Endothelial cell of hepatic sinusoid (primary cell): ENCODE data around the gene RTEL1.
"Not testable (repeated sequence)": the region's sequence is repeated elsewhere in the genome, so short reads cannot be mapped to it uniquely, and the experiment has no call there.

Experiments used
- in situ Hi-C: cut with HindIII; loops from 2 replicates; pipeline ENCODE4 v1.10.0; 2017; ENCODE audit warnings: low sequenced_read_pairs

The RTEL1 gene

GRCh38 chr20:63645218-63645617 is 12.9 kb upstream of the RTEL1 start:
- in situ Hi-C loops = no loop called here

DNA sequence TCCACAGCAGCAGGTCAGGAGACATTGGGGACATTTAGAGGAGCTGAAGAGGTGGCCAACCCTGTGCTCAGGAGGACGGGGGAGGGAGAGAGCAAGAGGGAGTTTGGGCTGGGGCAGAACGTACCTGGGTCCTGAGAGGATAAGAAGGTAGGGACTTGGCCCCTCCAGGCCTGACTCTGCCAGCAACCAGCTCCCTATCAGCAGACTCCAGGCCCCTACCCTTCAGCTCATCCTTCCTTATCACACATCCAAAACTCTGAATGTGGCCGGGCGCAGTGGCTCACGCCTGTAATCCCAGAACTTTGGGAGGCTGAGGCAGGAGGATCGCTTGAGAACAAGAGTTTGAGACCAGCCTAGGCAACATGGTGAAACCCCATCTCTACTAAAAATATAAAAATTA is 9.9 kb upstream of the RTEL1 start:
- in situ Hi-C loops = no loop called here

GRCh38 chr20:63648895-63649589 is 9.1 kb upstream of the RTEL1 start:
- in situ Hi-C loops = no loop called here

DNA sequence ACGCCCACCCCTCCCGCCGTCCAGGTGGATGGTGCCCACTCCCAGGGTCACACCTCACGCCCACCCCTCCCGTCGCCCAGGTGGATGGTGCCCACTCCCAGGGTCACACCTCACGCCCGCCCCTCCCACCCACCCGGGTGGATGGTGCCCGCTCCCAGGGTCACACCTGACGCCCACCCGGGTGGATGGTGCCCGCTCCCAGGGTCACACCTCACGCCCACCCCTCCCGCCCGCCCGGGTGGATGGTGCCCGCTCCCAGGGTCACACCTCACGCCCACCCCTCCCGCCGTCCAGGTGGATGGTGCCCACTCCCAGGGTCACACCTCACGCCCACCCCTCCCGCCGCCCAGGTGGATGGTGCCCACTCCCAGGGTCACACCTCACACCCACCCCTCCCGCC is 7.6 kb upstream of the RTEL1 start:
- in situ Hi-C loops = not testable (repeated sequence)

DNA sequence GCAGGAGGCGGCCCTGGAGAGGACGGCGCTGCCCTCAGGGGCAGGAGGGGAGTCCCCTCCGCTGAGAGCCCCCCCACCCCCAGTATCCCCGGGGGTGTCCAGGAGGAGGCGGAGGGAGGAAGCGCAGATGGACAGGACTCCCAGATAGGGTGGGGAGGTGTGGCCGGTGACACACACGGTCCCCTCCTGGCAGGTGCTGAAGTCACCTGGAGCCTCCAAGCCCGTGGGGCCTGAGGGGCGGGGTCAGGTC is 6.2 kb upstream of the RTEL1 start:
- in situ Hi-C loops = no loop called here

- in situ Hi-C loops = no loop called here
These were observed 5.7 kb upstream of the RTEL1 start for GRCh38 chr20:63652192-63652980.

DNA sequence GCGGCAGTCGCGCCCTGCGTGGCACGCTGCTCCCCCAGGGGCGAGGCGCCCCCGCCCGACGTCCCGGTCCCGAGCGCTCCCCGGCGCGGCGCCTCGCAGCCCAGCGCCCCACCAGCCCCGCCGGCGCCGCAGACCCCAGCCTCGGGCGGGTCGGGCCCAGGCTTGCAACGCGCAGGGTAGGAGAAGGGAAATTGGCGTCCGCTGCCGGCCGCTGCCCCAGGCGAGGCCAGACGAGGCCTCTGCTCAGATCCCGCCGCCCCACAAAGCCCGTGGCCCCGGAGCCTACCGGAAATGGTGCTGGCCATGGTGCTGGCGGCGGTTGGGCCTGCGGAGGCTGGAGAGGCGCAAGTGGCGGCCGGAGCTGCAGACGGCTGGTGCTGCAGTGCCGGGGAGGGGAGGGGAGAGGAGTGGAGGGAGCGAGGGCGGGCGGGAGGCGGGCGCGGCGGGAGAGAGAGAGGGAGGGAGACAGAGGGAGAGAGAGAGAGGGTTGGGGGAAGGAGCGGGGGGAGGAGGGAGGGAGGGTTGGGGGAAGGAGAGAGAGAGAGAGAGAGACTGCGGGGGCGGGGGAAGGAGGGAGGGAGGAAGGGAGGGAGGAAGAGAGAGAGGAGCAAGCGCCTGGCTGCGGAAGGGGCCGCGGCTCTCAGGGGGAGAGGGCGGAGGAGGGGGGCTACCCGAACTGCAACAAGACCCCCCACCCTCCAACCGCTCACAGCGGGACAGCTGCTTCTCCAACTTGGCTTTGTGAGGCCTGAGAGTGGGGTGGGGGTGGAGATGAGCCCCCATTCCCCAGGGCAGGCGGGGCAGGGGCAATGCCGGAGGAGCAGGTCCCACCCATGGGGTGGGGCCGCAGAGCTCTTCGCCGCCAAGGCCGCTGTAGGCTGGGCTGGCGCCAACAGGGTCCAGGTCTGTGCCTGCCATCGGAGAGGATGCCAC is 4.8 kb upstream of the RTEL1 start, which contains the start of gene STMN3:
Gene STMN3, minus strand, starts transcription at position 384 of the 933 bp plus-strand sequence. Its CDS starts 79 bp downstream, at position 305.
- in situ Hi-C loops = no loop called here

DNA sequence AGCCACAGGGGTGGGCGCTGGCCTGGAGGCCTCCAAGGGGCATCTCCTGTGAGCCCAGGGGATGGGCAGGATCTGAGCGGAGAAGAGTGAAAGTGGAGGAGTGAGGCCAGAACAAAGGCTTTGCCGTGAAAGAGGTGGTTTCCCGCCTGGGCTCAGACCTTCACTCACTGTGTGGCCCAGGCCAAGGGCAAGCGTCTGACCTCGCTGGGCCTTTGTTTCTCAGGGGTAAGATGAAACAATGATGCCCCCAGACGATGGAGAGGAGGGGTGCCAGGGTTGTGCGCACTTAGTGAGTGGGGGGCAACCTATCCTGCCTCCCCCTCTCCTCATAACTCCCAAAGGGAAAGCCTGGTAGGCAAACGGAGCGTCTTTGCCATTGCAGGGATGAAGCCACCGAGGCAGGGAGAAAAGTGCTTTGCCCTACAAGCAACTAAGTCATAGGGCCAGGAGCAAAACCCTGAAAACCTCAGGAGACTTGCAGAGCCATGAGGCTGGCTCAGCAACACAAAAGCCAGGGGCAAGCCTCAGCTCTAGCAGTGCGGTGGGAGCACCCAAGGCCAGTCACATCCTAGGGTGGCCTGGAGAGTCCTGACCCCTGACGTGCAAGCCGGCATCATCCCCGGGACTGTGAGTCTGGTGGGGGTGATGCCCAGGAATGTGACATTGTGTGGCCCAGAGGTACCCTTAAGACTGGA is 4.0 kb upstream of the RTEL1 start:
- in situ Hi-C loops = no loop called here

DNA sequence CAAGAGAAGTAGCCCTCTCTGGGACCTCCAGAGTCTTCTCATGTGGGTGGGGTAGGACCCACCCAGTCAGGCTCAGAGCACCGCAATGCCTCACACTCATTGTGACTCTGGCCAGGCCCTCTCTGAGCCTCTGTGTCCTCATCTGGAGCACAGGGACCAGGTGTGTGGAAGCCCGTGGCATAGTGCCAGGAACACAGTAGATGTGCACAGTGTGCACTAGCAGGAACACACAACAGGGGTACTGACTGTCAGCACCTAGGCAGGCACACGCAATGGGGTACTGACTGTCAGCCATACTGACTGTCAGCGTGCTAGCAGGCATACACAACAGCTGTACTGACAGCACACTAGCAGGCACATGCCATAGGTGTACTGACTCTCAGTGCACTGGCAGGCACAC is 2.9 kb upstream of the RTEL1 start:
- in situ Hi-C loops = no loop called here

GRCh38 chr20:63656451-63656850 is 1.7 kb upstream of the RTEL1 start:
- in situ Hi-C loops = no loop called here

DNA sequence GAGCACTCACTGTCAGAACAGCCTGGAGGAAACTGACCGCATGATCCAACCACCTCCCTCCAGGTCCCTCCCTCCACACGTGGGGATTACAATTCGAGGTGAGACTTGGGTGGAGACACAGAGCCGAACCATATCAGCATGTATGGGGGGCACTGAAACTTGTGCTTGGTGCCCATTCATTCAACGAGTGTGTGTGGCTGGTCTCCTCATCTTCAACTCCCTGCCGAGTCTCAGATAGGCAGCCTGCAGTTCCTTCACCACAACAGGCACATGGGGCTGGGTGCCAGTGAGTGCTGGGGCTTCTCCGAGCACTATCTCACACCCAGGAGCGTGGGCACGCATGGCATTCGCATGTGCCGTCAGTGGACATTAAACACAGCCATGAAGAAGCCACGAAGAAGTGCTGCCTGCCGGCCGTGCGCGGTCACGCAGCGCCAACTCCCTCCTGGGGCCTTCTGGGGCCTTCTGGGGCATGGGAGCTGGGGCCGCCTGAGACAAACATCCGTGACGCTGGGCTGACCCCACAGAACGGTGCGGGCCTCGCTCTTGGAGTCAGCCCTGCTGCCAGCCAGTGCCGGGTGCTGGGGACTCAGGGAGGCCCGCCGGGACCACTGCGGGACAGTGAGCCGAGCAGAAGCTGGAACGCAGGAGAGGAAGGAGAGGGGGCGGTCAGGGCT is 714 bp upstream of the RTEL1 start:
- in situ Hi-C loops = no loop called here

DNA sequence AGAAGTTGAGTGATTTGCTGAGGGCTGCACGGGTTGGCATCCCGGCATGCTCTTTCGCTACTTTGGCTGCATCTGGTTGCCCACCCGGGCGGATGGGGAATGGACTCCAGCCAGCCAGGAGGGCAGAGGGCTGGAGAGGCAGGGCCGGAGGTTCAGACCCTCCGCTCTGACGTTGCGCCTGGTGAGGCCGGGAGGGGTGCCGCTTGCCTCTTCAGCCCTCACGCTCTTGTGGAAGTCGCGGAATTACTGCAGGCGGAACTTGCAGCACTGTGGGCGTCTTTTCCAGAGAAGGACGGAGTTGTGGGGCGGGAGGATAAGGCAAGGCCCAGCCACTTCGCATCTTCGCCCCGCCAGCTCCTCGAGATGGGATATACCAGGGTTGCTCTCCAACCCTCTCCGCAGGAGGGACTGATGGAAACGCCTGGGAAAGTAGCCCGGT is 656 bp downstream of the RTEL1 start:
- in situ Hi-C loops = no loop called here

DNA sequence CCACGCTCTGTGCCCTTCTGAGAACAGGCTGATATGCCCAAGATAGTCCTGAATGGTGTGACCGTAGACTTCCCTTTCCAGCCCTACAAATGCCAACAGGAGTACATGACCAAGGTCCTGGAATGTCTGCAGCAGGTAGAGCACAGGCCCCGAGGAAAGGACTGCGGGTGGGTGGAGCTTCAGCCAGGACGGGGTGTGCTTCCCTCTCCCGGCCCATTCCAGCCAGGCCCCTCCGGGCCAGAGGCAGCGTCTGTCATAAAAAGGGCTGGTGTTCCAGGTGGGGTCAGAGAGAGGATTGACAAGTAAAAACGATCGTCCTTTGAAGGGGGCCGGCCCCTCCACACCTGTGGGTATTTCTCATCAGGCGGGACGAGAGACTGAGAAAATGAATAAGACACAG is 1.3 kb downstream of the RTEL1 start:
- in situ Hi-C loops = no loop called here

- in situ Hi-C loops = loop anchor here (5.0 kb wide), 1 partner anchor 48 kb away; no protein-coding TSS in a partner anchor
These were observed 2.1 kb downstream of the RTEL1 start for GRCh38 chr20:63660174-63660573.

DNA sequence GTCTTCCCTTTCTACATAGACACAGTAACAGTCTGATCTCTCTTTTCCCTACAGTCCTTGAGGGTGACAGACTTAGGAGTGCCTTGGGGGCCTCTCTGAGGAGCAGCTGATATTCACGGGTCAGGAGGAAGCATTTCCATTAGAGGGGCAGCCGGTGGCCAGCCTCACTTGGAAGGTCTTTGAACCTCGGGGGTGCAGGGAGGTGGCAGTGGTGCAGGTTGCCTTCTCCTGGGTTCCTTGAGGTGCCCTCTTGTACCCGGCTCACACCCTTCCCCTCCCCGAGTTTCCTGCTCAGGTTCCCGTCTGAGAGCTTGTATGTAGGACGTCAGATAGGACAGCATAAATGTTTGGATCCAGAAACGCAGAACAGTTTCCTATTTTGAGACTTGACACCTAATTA is 2.5 kb downstream of the RTEL1 start:
- in situ Hi-C loops = loop anchor here (5.0 kb wide), 1 partner anchor 48 kb away; no protein-coding TSS in a partner anchor

DNA sequence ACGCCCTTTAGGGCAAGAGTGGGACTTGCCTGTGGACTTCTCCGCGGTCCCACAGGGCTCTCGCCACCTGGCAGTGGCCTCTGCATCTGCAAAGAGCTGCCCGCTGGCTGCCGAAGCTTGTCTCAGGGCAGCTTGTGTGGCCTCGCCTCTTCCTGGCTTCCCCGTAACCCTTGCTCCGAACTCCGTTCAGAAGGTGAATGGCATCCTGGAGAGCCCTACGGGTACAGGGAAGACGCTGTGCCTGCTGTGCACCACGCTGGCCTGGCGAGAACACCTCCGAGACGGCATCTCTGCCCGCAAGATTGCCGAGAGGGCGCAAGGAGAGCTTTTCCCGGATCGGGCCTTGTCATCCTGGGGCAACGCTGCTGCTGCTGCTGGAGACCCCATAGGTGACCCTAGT is 3.0 kb downstream of the RTEL1 start:
- in situ Hi-C loops = loop anchor here (5.0 kb wide), 1 partner anchor 49 kb away; no protein-coding TSS in a partner anchor

DNA sequence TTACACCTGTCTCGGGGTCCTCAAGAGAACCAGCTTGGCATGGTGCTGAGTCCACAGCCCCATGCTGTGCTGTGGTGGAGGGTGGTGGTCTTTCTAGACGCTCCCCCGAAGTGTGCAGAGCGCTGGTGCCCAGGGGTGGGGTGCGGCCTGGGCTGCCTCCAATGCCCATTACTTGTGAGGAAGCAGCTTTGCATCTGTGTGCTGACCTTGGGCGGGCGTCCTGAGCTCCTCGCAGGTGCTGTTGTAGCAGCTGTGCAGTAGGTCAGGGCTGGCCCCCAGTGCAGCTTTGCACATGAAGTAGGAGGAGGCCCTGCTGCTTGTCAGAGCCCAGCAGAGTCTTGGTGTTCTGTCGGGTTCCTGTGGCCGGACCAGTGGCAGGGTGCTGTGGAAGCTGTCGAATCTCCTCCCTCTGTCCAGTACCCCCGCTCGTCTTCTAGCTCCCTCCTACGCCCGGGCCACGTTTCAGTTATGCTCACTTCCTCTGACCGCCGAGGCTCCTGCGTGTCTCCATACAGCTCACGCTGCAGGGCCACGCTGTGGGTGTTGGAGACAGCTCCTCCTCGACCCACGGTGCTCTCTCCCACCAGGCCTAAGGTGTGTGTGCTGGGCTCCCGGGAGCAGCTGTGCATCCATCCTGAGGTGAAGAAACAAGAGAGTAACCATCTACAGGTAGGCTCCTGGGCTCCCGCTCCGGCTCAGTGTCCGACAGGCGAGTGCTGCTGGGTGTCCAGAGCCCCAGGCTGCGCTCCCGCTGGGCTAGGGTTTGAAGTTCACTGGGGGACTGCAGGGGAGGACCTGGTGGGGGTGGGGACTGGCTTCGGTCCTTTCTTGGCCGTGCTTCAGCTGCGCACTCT is 4.1 kb downstream of the RTEL1 start:
- in situ Hi-C loops = loop anchor here (5.0 kb wide), 1 partner anchor 50 kb away; no protein-coding TSS in a partner anchor

DNA sequence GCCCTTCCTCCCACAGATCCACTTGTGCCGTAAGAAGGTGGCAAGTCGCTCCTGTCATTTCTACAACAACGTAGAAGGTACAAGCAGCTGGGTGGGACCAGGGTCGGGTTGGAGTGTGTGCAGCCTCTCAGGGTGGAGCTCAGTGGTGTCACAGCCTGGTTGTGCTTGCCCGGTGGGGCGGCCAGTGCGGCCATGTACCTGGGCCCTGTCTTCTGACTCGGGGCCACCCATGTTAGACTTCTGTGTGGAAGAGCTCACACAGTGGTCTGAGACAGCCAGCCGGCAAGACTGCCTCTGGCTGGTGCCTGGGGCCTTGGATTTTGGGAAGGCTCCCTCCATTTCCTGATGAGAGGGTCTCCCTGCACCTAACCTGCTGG is 4.7 kb downstream of the RTEL1 start:
- in situ Hi-C loops = loop anchor here (5.0 kb wide), 1 partner anchor 50 kb away; no protein-coding TSS in a partner anchor
